GM18858 (cell line): Measurements from ENCODE around the gene ZNF346.

Experiments
- ATAC-seq: cut with Tn5 transposase; IDR thresholded peaks from one replicate; pipeline ENCODE4 v1.9.1; 2021; ENCODE audit not compliant: unreplicated experiment

ZNF346 gene

DNA sequence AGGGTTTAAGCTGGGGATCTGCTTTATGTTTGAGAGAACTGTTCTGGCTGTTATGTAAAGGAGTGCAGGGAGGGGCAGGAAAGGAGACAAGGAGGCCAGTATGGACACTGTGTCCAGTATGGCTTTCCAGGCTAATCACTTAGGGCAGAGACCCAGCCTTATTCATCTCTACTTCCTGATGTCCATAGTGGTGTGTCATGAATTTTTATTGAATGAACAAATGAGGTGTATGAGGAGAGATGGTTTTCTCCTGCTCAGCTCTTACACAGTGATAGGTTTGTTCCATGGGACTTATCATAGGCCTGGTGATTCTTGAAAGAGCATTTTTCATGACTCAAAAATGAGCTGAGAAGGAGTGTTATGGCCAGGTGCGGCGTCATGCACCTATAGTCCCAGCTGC lies 43.7 kb downstream of the ZNF346 start:
- ATAC-seq, result no peak

DNA sequence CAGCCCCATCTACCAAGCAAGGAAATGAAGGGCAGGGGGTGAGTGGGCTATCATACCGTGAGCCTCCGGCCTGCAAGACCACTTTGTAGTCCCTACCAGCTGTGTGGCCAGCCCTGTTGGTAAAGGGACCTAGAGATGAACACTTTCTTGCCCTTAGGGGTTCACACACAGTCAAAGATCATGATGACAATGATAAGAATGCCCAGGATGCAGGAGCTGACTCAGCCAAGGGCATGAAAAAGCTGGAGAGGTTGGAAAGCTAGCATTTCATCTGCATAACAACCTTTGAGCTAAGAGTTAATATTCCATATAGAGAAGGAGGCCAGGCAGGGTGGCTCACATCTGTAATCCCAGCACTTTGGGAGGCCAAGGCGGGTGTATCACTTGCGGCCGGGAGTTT lies 45.0 kb downstream of the ZNF346 start:
- no peak for ATAC-seq

- no peak for ATAC-seq
These were observed 48.2 kb downstream of the ZNF346 start for GRCh38 chr5:177070536-177071191.

GRCh38 chr5:177071666-177072385 lies 49.3 kb downstream of the ZNF346 start:
- ATAC-seq, result peak; percentile 55

DNA sequence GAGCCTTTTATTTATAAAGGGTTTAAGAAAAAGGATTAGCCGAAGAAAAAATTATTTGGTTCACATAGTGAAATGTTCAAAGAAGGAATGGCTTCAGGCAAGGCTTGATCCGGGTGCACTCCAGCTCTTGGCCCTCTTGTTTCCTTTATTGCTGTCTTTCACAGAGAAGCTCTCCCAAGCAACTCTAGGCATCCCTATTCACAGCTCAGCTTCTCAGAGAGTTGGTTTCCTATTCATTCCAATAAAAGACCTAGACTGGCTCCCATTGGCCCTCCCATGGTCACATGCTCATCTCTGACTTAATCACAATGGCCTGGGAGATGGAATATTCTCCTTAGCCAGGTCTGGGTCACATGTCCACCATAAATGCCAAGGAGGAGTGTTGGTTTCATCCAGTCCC lies 54.8 kb downstream of the ZNF346 start:
- no peak for ATAC-seq

DNA sequence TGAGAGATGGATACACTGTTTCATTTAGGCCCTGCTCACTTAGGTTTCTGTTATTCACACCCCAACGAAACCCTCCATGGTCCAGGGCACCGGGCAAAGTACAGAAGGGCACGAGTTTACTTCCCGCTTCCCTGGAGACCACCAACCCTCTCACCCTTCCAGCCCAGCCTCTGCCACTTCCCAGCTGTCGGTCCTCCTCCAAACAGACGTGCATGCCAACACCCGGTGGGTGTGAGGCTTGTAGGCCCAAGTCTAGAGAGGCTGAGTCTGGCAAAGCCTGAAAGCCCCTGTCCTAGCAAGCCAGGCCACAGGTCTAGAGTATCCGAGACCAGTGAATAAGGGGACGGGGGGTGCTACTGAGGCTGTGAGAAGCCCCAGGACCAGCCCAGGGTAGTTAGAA lies 57.1 kb downstream of the ZNF346 start:
- no peak for ATAC-seq

DNA sequence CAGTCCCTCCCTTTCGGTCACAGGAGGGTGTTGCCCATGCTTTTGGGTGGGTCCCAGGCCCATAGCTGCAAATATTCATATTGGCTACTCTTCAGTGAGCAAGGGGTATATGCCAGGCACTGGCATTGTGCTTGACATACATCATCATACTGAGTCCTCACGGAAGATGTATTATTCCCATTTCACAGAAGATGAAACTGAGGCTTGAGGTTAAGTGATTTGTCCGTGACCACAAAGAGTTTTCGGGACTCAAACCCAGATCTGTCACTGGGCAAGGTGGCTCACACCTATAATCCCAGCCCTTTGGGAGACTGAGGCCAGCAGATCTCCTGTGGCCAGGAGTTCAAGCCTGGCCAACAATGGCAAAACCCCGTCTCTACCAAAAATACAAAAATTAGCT lies 57.8 kb downstream of the ZNF346 start:
- ATAC-seq, result no peak

GRCh38 chr5:177081859-177082258 lies 59.4 kb downstream of the ZNF346 start:
- no peak for ATAC-seq

DNA sequence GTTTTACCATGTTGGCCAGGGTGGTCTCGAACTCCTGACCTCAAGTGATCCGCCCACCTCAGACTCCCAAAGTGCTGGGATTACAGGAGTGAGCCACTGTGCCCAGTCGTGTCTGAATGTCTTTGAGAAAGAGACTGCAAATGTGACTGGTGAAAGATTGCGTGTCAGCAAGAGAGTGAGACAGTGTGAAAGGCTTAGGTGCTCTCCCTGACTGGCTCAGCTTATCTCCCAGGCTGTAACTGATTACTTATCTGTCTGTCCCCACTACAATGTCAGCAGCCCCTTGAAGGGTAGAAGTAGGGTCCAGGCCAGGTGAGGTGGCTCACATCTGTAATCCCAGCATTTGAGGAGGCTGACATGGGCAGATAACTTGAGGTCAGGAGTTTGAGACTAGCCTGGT lies 60.9 kb downstream of the ZNF346 start:
- no peak for ATAC-seq

GRCh38 chr5:177084175-177084574 lies 61.7 kb downstream of the ZNF346 start:
- no peak for ATAC-seq

- no peak for ATAC-seq
These were observed 63.6 kb downstream of the ZNF346 start for GRCh38 chr5:177085985-177086653.

- no peak for ATAC-seq
These were observed 64.3 kb downstream of the ZNF346 start, which contains the start of gene FGFR4 for GRCh38 chr5:177086654-177087397. FGFR4 (plus strand) TSS chr5:177086915; CDS start chr5:177089603, 2,688 bp downstream.

- no peak for ATAC-seq
These were observed 65.0 kb downstream of the ZNF346 start for GRCh38 chr5:177087398-177088005.

GRCh38 chr5:177089127-177089526 lies 66.6 kb downstream of the ZNF346 start:
- ATAC-seq, result no peak

DNA sequence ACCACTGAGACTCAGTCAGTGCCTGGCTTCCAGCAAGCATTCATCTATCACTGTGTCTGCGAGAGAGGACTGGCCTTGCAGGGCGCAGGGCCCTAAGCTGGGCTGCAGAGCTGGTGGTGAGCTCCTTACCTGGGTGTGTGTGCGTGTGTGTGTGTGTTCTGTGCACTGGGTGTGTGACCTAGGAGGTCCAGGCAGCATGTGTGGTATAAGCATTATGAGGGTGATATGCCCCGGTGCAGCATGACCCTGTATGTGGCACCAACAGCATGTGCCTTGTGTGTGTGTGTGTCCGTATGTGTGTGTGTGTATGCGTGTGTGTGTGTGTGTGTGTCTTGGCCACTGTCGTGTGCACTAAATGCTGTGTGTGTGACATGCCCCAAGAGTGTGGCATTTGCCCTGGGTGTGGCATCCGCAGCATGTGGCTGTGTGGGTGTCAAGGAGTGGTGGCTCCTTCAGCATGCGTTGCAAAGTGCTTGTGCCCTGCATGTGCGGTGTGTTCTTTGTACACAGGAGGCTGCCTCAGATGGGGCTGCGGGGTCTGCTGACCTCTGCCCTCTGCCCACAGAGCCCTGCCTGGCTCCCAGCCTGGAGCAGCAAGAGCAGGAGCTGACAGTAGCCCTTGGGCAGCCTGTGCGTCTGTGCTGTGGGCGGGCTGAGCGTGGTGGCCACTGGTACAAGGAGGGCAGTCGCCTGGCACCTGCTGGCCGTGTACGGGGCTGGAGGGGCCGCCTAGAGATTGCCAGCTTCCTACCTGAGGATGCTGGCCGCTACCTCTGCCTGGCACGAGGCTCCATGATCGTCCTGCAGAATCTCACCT lies 67.5 kb downstream of the ZNF346 start:
- ATAC-seq, result no peak

GRCh38 chr5:177090813-177091212 lies 68.3 kb downstream of the ZNF346 start:
- ATAC-seq, result no peak

- no peak for ATAC-seq
These were observed 68.7 kb downstream of the ZNF346 start for GRCh38 chr5:177091232-177091631.

GRCh38 chr5:177092178-177093081 lies 69.9 kb downstream of the ZNF346 start:
- ATAC-seq, result no peak

- no peak for ATAC-seq
These were observed 70.7 kb downstream of the ZNF346 start for GRCh38 chr5:177093082-177093712.
